HepG2 (cell line): ENCODE results near the gene XPNPEP2.

Experiments used
- ADNP ChIP-seq: sonication (generic); formaldehyde crosslinking; IDR thresholded peaks from 2 replicates; pipeline ENCODE4 v1.4.0; 2020; ENCODE audit warnings: missing genetic modification reagents
- GTF2F1 ChIP-seq: fragments of 150-350 bp; IDR thresholded peaks from 2 replicates; pipeline ENCODE4 v1.6.1; 2014; ENCODE audit warnings: low read length
- JUND ChIP-seq: sonication (generic); formaldehyde crosslinking; IDR thresholded peaks from 2 replicates; pipeline ENCODE4 v1.8.0; 2022; ENCODE audit warnings: mild to moderate bottlenecking, missing genetic modification reagents
- MAF1 ChIP-seq: sonication (generic); formaldehyde crosslinking; IDR thresholded peaks from 2 replicates; pipeline ENCODE4 v1.5.0; 2020; ENCODE audit warnings: missing genetic modification reagents, borderline replicate concordance
- REPIN1 ChIP-seq: sonication (generic); formaldehyde crosslinking; IDR thresholded peaks from 2 replicates; pipeline ENCODE4 v1.8.0; 2022; ENCODE audit warnings: missing genetic modification reagents, low read depth, mild to moderate bottlenecking, borderline replicate concordance
- SRSF1 ChIP-seq: fragments of 200-400 bp; formaldehyde crosslinking; optimal IDR thresholded peaks from 2 replicates; pipeline ENCODE3; 2017; ENCODE audit warnings: mild to moderate bottlenecking, low read depth, low read length, moderate library complexity
- TSC22D2 ChIP-seq: sonication (generic); formaldehyde crosslinking; IDR thresholded peaks from 2 replicates; pipeline ENCODE4 v1.5.1; 2020; ENCODE audit warnings: missing genetic modification reagents, mild to moderate bottlenecking, borderline replicate concordance
- ZNF354B ChIP-seq: sonication (generic); formaldehyde crosslinking; IDR thresholded peaks from 2 replicates; pipeline ENCODE4 v1.8.0; 2022; ENCODE audit warnings: mild to moderate bottlenecking, missing genetic modification reagents
- TF ChIP-seq, protein P1 (sequence below): sonication (generic); formaldehyde crosslinking; IDR thresholded peaks from 2 replicates; pipeline ENCODE4 v1.5.0; 2020; ENCODE audit warnings: mild to moderate bottlenecking, missing genetic modification reagents, moderate library complexity

DNA sequence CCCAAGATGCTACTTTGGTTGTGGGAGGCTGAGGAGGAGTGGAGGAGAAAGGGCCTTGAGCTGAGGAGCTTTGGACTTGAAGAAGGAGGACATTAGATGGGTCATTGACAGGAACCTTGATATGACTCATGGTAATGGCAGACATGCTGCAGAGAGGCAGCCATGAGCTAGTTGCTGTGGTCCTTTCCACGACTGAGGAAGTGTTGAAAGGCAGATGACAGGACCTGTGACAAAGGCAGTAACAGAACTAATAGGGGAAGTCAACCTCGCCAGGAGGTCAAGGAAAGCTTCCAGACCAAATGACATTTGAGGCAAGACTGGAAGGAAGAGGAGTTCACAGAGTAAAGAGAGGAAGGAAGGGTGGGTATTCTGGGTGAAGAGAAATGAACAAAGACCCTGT is 7.6 kb upstream of the XPNPEP2 start:
- no peak for TF ChIP-seq ZNF354B
- TF ChIP-seq REPIN1 = no peak
- TF ChIP-seq GTF2F1 = no peak
- TF ChIP-seq ADNP = no peak
- no peak for TF ChIP-seq TSC22D2 (CRISPR knock-in tag)
- TF ChIP-seq, protein P1, sequence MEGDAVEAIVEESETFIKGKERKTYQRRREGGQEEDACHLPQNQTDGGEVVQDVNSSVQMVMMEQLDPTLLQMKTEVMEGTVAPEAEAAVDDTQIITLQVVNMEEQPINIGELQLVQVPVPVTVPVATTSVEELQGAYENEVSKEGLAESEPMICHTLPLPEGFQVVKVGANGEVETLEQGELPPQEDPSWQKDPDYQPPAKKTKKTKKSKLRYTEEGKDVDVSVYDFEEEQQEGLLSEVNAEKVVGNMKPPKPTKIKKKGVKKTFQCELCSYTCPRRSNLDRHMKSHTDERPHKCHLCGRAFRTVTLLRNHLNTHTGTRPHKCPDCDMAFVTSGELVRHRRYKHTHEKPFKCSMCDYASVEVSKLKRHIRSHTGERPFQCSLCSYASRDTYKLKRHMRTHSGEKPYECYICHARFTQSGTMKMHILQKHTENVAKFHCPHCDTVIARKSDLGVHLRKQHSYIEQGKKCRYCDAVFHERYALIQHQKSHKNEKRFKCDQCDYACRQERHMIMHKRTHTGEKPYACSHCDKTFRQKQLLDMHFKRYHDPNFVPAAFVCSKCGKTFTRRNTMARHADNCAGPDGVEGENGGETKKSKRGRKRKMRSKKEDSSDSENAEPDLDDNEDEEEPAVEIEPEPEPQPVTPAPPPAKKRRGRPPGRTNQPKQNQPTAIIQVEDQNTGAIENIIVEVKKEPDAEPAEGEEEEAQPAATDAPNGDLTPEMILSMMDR = no peak
- TF ChIP-seq JUND = no peak
- no peak for TF ChIP-seq MAF1 (CRISPR knock-in tag)
- TF ChIP-seq SRSF1 = no peak
